ENCODE results near the gene ARHGAP26.

GRCh38 chr5:142724821-142725220 is 45.4 kb upstream of the ARHGAP26 start:
- TF ChIP-seq, protein P1, sequence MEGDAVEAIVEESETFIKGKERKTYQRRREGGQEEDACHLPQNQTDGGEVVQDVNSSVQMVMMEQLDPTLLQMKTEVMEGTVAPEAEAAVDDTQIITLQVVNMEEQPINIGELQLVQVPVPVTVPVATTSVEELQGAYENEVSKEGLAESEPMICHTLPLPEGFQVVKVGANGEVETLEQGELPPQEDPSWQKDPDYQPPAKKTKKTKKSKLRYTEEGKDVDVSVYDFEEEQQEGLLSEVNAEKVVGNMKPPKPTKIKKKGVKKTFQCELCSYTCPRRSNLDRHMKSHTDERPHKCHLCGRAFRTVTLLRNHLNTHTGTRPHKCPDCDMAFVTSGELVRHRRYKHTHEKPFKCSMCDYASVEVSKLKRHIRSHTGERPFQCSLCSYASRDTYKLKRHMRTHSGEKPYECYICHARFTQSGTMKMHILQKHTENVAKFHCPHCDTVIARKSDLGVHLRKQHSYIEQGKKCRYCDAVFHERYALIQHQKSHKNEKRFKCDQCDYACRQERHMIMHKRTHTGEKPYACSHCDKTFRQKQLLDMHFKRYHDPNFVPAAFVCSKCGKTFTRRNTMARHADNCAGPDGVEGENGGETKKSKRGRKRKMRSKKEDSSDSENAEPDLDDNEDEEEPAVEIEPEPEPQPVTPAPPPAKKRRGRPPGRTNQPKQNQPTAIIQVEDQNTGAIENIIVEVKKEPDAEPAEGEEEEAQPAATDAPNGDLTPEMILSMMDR (IDR thresholded peaks at IDR 0.05; ENCODE audit: low read depth, low read length, missing input control) = no peak
- no peak for TF ChIP-seq RAD21 (IDR thresholded peaks at IDR 0.05)
- TF ChIP-seq NR2F2 (IDR thresholded peaks at IDR 0.05) = no peak
- TF ChIP-seq EGR1 (IDR thresholded peaks at IDR 0.05; ENCODE audit: low read depth in 2 of 2) = no peak
- no peak for TF ChIP-seq HNF4G (IDR thresholded peaks at IDR 0.05)
- no peak for TF ChIP-seq YY1 (IDR thresholded peaks at IDR 0.05)
- no peak for TF ChIP-seq FOXA1 (IDR thresholded peaks at IDR 0.05)
- no peak for TF ChIP-seq MAX (IDR thresholded peaks at IDR 0.05)
- TF ChIP-seq, protein P2, sequence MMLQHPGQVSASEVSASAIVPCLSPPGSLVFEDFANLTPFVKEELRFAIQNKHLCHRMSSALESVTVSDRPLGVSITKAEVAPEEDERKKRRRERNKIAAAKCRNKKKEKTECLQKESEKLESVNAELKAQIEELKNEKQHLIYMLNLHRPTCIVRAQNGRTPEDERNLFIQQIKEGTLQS (IDR thresholded peaks at IDR 0.05) = no peak
- TF ChIP-seq JUND (IDR thresholded peaks at IDR 0.05) = no peak
- TF ChIP-seq REST (IDR thresholded peaks at IDR 0.05) = no peak
- no peak for TF ChIP-seq SP1 (IDR thresholded peaks at IDR 0.05)
- TF ChIP-seq GABPA (IDR thresholded peaks at IDR 0.05 in 1 of 2, conservative IDR thresholded peaks at IDR 0.05 in 1 of 2) = no peak
- TF ChIP-seq TAF1 (conservative IDR thresholded peaks at IDR 0.05) = no peak

All from liver (tissue), 3 donors.